HG03066 (cell line): Measurements from ENCODE around the gene NUBPL.
"Not testable (repeated sequence)": the region's sequence is repeated elsewhere in the genome, so short reads cannot be mapped to it uniquely, and the experiment has no call there.

Experiments
- ATAC-seq: cut with Tn5 transposase; IDR thresholded peaks from one replicate; pipeline ENCODE4 v1.9.1; 2021; ENCODE audit warnings: low read depth; ENCODE audit not compliant: unreplicated experiment

NUBPL gene

GRCh38 chr14:31864937-31865855, 304.0 kb downstream of the NUBPL start:
- ATAC-seq, result no peak

DNA sequence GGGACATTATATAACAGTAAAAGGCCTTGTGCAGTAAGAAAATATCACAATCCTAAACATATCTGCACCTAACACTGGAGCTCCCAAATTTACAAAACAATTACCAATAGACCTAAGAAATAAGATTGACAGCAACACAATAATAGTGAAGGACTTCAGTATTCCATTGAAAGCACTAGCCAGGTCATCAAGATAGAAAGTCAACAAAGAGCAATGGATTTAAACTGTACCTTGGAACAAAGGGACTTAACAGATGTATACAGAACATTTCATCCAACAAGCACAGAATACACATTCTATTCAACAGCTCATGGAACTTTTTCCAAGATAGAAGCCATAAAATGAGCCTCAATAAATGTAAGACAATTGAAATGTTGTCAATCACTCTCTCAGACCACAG, 306.4 kb downstream of the NUBPL start:
- no peak for ATAC-seq

DNA sequence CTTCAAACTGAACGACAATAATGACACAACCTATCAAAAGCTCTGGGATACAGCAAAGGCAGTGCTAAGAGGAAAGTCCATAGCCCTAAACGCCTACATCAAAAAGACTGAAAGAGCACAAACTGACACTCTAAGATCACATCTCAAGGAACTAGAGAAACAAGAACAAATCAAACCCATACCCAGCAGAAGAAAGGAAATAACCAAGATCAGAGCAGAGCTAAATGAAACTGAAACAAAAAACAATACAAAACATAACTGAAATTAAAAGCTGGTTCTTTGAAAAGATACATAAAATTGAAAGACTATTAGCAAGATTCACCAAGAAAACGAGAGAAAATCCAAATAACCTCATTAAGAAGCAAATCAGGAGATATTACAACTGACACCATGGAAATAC, 306.9 kb downstream of the NUBPL start:
- not testable (repeated sequence) for ATAC-seq

DNA sequence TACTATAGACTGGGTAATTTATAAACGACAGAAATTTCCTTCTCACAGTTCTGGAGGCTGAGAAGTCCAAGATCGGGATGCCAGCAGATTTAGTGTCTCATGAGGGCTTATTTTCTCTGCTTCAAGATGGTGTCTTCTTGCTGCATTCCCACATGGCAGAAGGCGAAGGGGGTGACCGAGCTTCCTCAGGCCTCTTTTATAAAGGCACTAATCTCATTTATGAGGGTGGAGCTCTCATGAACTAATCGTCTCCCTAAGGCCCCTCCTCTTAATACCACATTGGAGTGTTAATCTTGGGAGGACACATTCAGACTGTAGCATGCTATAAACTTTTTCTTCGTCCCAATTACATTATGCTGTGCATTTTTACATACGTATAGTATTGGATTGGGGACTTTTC, 315.5 kb downstream of the NUBPL start:
- ATAC-seq, result no peak

DNA sequence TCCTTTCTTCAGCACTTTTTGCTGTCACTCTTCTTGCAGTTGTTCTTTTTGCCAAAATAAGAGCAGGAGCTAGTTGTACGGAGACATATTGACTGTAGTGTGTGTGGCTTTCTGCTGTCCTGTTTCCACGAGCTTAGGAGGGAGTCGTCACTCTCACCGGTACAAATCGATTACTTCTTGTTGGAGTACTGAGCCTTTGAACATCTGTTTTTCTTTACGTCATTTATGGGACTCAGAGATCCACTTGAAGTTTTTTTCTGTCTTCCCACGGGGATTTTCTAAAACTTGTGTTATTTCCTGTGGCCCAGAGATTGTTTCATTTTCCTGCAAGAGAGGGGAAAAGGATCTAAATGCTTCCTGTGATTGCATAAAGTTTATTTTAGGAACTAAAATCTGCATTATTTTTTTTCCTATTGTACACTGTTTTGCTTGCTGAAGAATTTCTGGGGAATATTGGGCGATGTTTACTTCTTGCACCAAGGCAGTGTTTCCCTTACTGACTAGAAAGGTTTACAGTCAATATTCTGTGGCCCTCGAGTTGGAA, 316.1 kb downstream of the NUBPL start:
- no peak for ATAC-seq

DNA sequence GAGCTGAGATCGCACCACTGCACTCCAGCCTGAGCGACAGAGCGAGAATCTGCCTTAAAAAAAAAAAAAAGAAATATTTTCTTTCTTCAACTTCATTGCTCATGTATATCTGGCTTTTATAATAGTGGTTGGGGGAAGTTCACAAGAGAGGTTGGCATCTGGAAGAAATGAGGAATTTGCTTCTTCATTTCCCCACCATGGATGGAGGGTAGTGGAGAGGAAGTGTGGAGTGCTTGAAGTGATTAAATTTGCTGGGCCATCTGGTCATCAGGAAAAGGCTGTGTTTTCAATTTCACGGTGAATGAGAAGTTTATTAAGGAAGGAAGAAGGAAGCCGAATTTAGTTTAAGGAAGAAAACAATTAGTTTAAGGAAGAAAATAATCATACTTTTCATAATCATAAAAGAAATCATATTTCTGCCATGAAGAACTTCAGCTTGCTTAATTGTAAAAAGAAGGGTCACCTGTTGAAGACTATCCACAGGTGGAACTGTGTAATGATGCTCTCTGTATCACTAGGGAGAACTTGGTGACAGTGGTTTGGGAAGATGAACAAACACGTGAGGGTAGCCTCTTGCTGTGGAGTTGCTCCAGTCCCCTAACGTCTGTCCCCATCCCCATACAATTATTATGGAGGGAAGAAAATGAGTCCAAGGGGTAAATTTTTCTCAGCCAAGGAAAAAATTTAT, 318.6 kb downstream of the NUBPL start:
- ATAC-seq, result no peak

DNA sequence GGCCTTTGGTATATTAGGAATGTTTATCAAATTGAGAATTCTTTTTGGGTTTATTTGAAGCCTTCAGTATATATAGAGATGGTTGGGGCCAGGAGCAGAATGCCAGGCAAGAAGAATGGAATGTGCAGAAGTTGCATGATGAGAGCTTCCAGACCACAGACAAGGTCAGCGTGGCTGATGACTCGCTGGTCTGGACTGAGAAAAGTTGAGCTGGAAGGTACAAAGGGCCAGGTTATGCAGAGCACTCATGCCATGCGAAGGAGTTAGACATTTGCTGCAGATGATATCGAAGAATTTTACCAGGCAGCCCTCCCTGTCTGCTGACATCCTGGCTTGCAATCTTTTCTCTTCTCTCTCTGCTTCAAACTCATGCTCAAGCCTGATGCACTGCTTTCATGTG, 319.7 kb downstream of the NUBPL start:
- ATAC-seq, result no peak

DNA sequence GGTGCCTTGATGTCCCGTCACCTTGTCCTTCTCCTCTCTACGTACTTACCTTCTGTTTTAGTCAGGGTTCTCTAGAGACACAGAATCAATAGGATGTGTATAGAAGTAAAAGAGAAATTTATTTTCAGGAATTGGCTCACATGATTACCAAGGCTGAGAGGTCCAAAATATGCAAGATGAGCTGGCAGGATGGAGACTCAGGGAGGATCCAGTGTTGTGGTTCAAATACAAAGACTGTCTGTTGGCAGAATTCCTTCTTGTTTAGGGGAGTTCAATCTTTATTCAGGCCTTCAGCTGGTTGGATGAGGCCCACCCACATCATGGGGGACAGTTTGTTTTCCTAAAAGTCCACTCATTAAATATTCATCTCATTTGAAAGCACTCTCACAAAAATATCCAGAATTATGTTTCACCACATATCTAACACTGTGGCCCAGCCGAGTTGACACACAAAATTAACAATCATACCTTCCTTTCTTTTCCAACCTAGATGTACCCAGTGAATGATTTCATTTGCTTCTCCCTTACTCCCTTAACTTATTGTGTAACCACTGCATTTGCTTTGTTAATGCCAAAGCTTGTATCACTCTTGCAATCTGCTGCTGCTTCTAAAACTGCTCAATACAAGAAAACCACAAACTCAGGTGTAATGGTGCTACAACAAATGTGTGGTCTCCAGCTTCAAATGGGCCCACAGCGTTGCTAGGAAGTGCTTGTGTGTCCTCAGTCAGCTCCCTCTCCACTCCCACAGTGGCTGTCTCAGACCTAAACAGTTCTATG, 320.5 kb downstream of the NUBPL start:
- ATAC-seq, result no peak

DNA sequence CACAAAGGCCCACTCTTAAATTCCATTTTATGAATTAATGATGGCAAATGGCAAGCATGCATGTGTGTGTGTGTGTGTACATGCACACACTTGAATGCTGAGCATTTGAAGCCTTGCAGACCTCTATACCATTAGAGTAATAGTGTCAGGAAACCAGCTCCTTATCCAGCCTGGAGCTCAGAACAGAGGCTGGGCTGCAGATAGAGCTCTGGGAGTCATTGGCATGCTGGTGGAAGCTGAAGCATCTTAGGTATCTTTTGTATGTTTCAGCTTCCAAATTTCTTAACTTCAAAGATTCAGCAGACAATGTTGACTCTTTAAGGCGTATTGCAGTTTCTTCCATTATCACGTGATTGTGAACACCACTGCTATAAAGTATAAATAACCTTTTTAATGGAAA, 323.0 kb downstream of the NUBPL start:
- no peak for ATAC-seq

DNA sequence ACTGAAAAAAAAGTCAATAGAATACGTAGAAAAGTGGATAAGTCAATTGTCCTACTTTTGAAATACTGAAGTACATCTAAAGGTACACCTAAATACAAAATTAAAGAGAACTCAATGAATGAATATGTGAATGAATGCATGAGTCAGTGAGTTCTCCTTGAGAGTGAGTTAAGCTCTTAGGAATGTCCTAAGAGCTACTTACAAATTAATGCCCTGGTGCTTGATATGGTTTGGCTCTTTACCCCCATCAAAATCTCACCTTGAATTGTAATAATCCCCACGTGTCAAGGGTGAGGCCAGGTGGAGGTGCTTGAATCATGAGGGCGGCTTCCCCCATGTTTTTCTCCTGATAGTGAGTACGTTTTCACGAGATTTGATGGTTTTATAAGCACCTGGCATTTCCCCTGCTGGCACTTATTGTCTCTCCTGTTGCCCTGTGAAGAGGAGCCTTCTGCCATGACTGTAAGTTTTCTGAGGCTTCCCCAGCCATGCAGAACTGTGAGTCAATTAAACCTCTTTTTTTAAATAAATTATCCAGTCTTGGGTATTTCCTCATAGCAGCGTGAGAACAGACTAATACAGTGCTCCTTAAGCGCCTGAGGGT, 323.7 kb downstream of the NUBPL start:
- no peak for ATAC-seq

- no peak for ATAC-seq
Measured at GRCh38 chr14:31886156-31886835, 325.1 kb downstream of the NUBPL start.

DNA sequence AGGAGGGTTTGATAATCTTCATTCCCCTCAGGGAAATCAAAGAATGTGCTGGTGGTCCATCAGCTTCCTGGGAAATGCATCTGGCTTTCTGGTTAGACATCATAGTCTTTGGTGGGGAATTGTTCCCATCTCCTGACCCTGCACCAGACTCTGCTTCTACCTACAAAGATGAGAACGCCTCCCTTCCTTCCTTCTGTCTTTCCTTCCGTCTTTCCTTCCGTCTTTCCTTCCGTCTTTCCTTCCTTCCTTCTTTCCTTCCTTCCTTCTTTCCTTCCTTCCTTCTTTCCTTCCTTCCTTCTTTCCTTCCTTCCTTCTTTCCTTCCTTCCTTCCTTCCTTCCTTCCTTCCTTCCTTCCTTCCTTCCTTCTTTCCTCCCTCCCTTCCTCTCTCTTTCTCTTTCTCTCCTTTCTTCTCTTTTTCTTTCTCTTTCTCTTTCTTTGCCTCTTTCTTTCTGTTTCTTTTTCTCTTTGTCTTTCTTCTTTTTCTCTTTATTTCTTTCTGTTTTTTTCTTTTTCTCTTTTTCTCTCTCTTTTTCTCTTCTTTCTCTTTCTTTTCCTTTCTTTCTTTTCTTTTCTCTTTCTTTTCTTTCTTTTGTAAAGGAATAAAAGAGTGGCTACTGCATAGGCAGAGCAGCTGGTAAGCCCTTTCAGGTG, 326.9 kb downstream of the NUBPL start:
- ATAC-seq, result no peak

- no peak for ATAC-seq
Measured at GRCh38 chr14:31889297-31889696, 328.1 kb downstream of the NUBPL start.

GRCh38 chr14:31890202-31890601, 329.0 kb downstream of the NUBPL start:
- ATAC-seq, result not testable (repeated sequence)

GRCh38 chr14:31893221-31893757, 332.1 kb downstream of the NUBPL start:
- ATAC-seq, result no peak

DNA sequence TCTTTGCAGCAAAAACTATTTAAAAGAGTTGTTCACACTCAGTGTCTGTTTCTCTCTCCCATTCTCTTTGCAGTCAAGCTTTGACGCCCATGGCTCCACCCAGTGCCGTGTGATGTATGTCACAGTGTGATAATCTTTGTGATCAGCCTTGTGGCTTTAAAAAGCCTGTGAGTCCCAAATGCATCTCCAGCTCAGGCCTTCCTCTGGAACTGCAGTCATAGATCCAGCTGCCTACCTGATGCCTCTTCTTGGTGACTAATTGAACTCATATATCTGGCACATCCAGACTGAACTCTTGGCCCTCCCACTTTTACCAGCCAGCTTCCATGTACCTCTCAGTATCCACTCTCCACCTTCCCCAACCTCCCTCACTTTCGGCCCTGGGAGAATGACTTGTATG, 333.1 kb downstream of the NUBPL start:
- no peak for ATAC-seq

- no peak for ATAC-seq
Measured at GRCh38 chr14:31895206-31895605, 334.0 kb downstream of the NUBPL start.

DNA sequence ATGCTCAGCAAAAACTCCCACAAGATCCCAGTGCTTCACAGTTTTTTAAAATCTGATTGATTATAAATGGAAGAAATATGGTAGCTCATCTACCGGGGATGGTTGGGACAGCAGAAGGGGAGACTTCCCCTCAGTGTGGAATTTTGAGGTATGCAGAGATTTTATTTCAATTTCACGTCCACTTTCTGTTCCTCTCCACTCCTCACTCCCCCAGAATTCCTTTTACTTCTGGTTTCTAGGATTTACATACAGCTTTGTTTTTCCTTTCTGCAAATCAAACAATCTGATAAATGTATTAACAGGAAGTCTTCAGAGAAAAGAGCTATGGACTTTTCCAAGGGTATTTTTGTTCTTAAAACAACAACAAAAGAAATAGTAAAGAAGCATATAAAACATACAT, 334.4 kb downstream of the NUBPL start:
- no peak for ATAC-seq

DNA sequence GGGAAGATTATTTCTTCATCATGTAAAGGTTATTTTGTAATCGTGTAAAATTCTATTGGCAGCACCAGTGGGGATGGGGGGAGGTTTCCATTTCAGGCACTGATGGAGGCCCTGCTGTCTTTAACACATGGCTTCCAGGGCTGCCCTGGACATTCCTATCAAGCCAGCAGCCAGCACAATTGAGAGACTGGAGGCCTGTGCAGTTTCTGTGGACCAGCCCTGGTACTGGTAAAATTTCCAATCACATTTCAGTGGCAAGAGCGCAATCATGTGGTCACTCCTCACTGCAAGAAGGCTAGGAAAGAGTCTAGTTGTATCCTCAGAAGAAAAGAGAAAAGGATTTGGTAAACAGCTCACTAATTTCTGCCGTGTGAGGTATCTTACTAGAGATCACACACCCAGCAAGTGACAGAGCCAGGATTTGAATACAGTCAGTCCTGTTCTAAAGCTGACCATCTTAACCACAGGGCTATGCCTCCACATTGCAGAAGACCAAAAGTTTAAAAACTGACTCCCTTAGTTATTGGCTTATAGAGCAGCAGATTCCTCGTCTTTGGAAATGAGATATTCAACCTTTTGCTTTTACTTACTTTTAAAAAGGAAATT, 336.5 kb downstream of the NUBPL start:
- ATAC-seq, result no peak
